Gastrocnemius medialis (tissue), 4 donors: ENCODE results near the gene SKIC2. TPM values are rescaled to one million over a fixed set of nuclear protein-coding genes. Genes with fewer than 3 reads are reported as not detected.

Source experiments
- microRNA counts, 2 donors: library from miRNA; unstranded; fragments of <30 nt; microRNA quantifications; one replicate each; lab custom pipeline; 2016
- microRNA-seq, 2 donors: library from miRNA; unstranded; fragments of <30 nt; microRNA quantifications; one replicate each; pipeline ENCODE4, GENCODE V29; 2016; ENCODE audit warnings: borderline replicate concordance in 2 of 2
- total RNA-seq, 4 donors: library from RNA; depleted of rRNA; stranded (reverse); fragments of >200 nt; gene quantifications; one replicate each; pipeline versions ENCODE4 v1.1.0 to v1.2.3, GENCODE V29; 2016

SKIC2 gene
- total RNA-seq, 4 donors from 2014 or later: 21.2 to 51.9 (median 22.7) TPM

MicroRNAs encoded within 50 kb of the gene (microRNA counts, 767-probe panel; counts per million panel counts)
- 356 to 448 counts per million in 2 donors for microRNA hsa-miR-1236 (lab: Ali Mortazavi, UCI)

Small RNA genes within 50 kb of the gene (microRNA-seq; reads per million reads assigned to microRNA genes)
- gene MIR1236: 0 reads per million in 2 donors

Other genes starting within 250 kb of the SKIC2 start
- not detected for gene LY6G6D, start 243.8 kb upstream of the SKIC2 start, total RNA-seq
- not detected for gene LY6G6C, start 237.4 kb upstream of the SKIC2 start, total RNA-seq
- gene MPIG6B, start 235.8 kb upstream of the SKIC2 start, total RNA-seq: not detected
- gene DDAH2, start 229.9 kb upstream of the SKIC2 start, total RNA-seq: 10 to 100 TPM; 10.6 to 24.2 (median 15.4) TPM
- gene CLIC1, start 222.6 kb upstream of the SKIC2 start, total RNA-seq: 10 to 100 TPM; 20.9 to 41.3 (median 26.3) TPM
- gene MSH5, start 219.2 kb upstream of the SKIC2 start, total RNA-seq: 1 to 10 TPM in 3 of 4 donors, under 1 TPM in 1; 0.35 to 7.8 (median 1.6) TPM
- gene SAPCD1, start 196.5 kb upstream of the SKIC2 start, total RNA-seq: not detected
- 1 to 10 TPM; 2.0 to 7.8 (median 4.7) TPM for gene VWA7, start 181.8 kb upstream of the SKIC2 start, total RNA-seq
- gene VARS1, start 163.4 kb upstream of the SKIC2 start, total RNA-seq: 100 to 1,000 TPM in 1 of 4 donors, 10 to 100 TPM in 3; 39.2 to 102 (median 67.4) TPM
- gene LSM2, start 152.2 kb upstream of the SKIC2 start, total RNA-seq: 10 to 100 TPM; 25.1 to 43.7 (median 32.9) TPM
- gene HSPA1L, start 143.9 kb upstream of the SKIC2 start, total RNA-seq: 1 to 10 TPM; 1.1 to 7.1 (median 3.5) TPM
- gene HSPA1A, start 143.6 kb upstream of the SKIC2 start, total RNA-seq: 100 to 1,000 TPM in 2 of 4 donors, 10 to 100 TPM in 2; 85.8 to 205 (median 111) TPM
- gene HSPA1B, start 131.4 kb upstream of the SKIC2 start, total RNA-seq: 100 to 1,000 TPM in 2 of 4 donors, 10 to 100 TPM in 2; 71.5 to 178 (median 112) TPM
- 10 to 100 TPM; 20.8 to 42.7 (median 38.1) TPM for gene NEU1, start 96.4 kb upstream of the SKIC2 start, total RNA-seq
- 1 to 10 TPM in 1 of 4 donors, not detected in 3; 1.6 TPM for gene SLC44A4, start 80.2 kb upstream of the SKIC2 start, total RNA-seq
- gene EHMT2, start 61.5 kb upstream of the SKIC2 start, total RNA-seq: 10 to 100 TPM in 3 of 4 donors, 1 to 10 TPM in 1; 8.4 to 17.5 (median 13.0) TPM
- under 1 TPM in 1 of 4 donors, not detected in 3; 0.26 TPM for gene ZBTB12, start 57.1 kb upstream of the SKIC2 start, total RNA-seq
- 1 to 10 TPM; 2.7 to 4.9 (median 3.6) TPM for gene C2, start 31.5 kb upstream of the SKIC2 start, total RNA-seq
- 10 to 100 TPM in 1 of 4 donors, 1 to 10 TPM in 3; 1.0 to 13.8 (median 6.1) TPM for gene CFB, start 13.1 kb upstream of the SKIC2 start, total RNA-seq
- 10 to 100 TPM; 58.1 to 88.6 (median 78.7) TPM for gene NELFE, start 204 bp upstream of the SKIC2 start, total RNA-seq
- 10 to 100 TPM in 1 of 4 donors, 1 to 10 TPM in 3; 5.8 to 11.5 (median 8.5) TPM for gene DXO, start 13.0 kb downstream of the SKIC2 start, total RNA-seq
- 1 to 10 TPM; 4.3 to 7.8 (median 6.2) TPM for gene C4A, start 22.9 kb downstream of the SKIC2 start, total RNA-seq
- 1 to 10 TPM; 2.6 to 8.6 (median 6.9) TPM for gene C4B, start 55.6 kb downstream of the SKIC2 start, total RNA-seq
- gene CYP21A2, start 79.2 kb downstream of the SKIC2 start, total RNA-seq: under 1 TPM in 2 of 4 donors, not detected in 2; 0.16 to 0.41 TPM
- gene TNXB, start 150.2 kb downstream of the SKIC2 start, total RNA-seq: 10 to 100 TPM; 12.0 to 37.0 (median 33.5) TPM
- gene ATF6B, start 169.1 kb downstream of the SKIC2 start, total RNA-seq: 10 to 100 TPM in 2 of 4 donors, 1 to 10 TPM in 2; 6.8 to 18.4 (median 9.5) TPM
- gene FKBPL, start 171.1 kb downstream of the SKIC2 start, total RNA-seq: 1 to 10 TPM; 2.6 to 6.0 (median 3.9) TPM
- gene PRRT1, start 192.8 kb downstream of the SKIC2 start, total RNA-seq: under 1 TPM in 1 of 4 donors, not detected in 3; 0.49 TPM
- gene PPT2, start 195.0 kb downstream of the SKIC2 start, total RNA-seq: 10 to 100 TPM; 16.2 to 72.7 (median 21.4) TPM
- gene EGFL8, start 205.4 kb downstream of the SKIC2 start, total RNA-seq: 1 to 10 TPM in 3 of 4 donors, under 1 TPM in 1; 0.80 to 7.1 (median 4.2) TPM
- 10 to 100 TPM; 32.0 to 58.7 (median 42.0) TPM for gene AGPAT1, start 216.9 kb downstream of the SKIC2 start, total RNA-seq
- gene RNF5, start 219.2 kb downstream of the SKIC2 start, total RNA-seq: 10 to 100 TPM; 54.6 to 98.3 (median 78.1) TPM
- 1 to 10 TPM in 1 of 4 donors, not detected in 3; 1.9 TPM for gene AGER, start 225.1 kb downstream of the SKIC2 start, total RNA-seq
- 10 to 100 TPM; 24.3 to 37.6 (median 33.6) TPM for gene PBX2, start 231.0 kb downstream of the SKIC2 start, total RNA-seq
- gene GPSM3, start 233.5 kb downstream of the SKIC2 start, total RNA-seq: 1 to 10 TPM in 3 of 4 donors, not detected in 1; 2.2 to 2.9 (median 2.3) TPM